K562 (cell line): Measurements from ENCODE around the gene ZNF146.

ENCODE experiments used
- ATF4 ChIP-seq: fragments of 450-650 bp; formaldehyde crosslinking; IDR thresholded peaks from 2 replicates; pipeline ENCODE4 v1.4.0; 2022; ENCODE audit warnings: mild to moderate bottlenecking, moderate library complexity
- CREB1 ChIP-seq, 2 experiments: sonication (generic) in 1 of 2; formaldehyde crosslinking in 1 of 2; IDR thresholded peaks; 2 replicates each; pipeline versions ENCODE4 v1.6.1 to v1.8.0; 2012 to 2022; ENCODE audit warnings: inconsistent platforms in 1 of 2, mild to moderate bottlenecking in 1 of 2, missing genetic modification reagents in 1 of 2, moderate library complexity in 1 of 2
- CTCF ChIP-seq, 3 experiments: IDR thresholded peaks in 2 of 3; conservative IDR thresholded peaks in 1 of 3; 2 replicates each; pipeline ENCODE4 v1.5.1; 2011 to 2012; ENCODE audit warnings: low read length in 3 of 3, mild to moderate bottlenecking in 3 of 3, control low read depth in 2 of 3, improper control_type of control experiment in 1 of 3, inconsistent platforms in 1 of 3, low read depth in 1 of 3, mixed read lengths in 1 of 3, moderate library complexity in 1 of 3; ENCODE audit not compliant: insufficient read depth in 2 of 3
- FOXA1 ChIP-seq: fragments of 450-650 bp; IDR thresholded peaks from 2 replicates; pipeline ENCODE4 v1.6.1; 2016; ENCODE audit warnings: mild to moderate bottlenecking, borderline replicate concordance
- FOXK2 ChIP-seq, 2 experiments: fragments of 450-650 bp; IDR thresholded peaks in 1 of 2; conservative IDR thresholded peaks in 1 of 2; 2 replicates each; pipeline ENCODE4 v1.6.1; 2016; ENCODE audit warnings: low read depth in 2 of 2, mild to moderate bottlenecking in 1 of 2
- JUN ChIP-seq, 2 experiments: sonication (generic) in 1 of 2; formaldehyde crosslinking in 1 of 2; IDR thresholded peaks; 2 replicates each; pipeline versions ENCODE4 v1.6.1 to v1.8.0; 2012 to 2022; ENCODE audit warnings: borderline replicate concordance in 2 of 2, mild to moderate bottlenecking in 2 of 2, improper control_type of control experiment in 1 of 2, low read depth in 1 of 2, low read length in 1 of 2, missing genetic modification reagents in 1 of 2
- MXI1 ChIP-seq: IDR thresholded peaks from 2 replicates; pipeline ENCODE4 v1.6.1; 2011; ENCODE audit warnings: low read depth, mild to moderate bottlenecking, improper control_type of control experiment, low read length
- POLR2A ChIP-seq: fragments of 450-650 bp; conservative IDR thresholded peaks from 2 replicates; pipeline ENCODE4 v1.6.1; 2016
- REST ChIP-seq, 2 experiments: fragments of 450-650 bp; formaldehyde crosslinking in 1 of 2; IDR thresholded peaks; 2 replicates each; pipeline versions ENCODE4 v1.4.0 to v1.6.1; 2014 to 2020; ENCODE audit warnings: mild to moderate bottlenecking in 2 of 2, borderline replicate concordance in 1 of 2, low read depth in 1 of 2
- U2AF2 ChIP-seq: fragments of 200-400 bp; formaldehyde crosslinking; optimal IDR thresholded peaks from 2 replicates; pipeline ENCODE3; 2017; ENCODE audit warnings: low read depth, mild to moderate bottlenecking, low read length
- USF2 ChIP-seq: sonication (generic); formaldehyde crosslinking; IDR thresholded peaks from 2 replicates; pipeline ENCODE4 v1.5.0; 2020; ENCODE audit warnings: missing genetic modification reagents
- ZBTB49 ChIP-seq: sonication (generic); formaldehyde crosslinking; IDR thresholded peaks from 2 replicates; pipeline ENCODE4 v1.8.0; 2022; ENCODE audit warnings: missing genetic modification reagents, mild to moderate bottlenecking, borderline replicate concordance
- ZNF134 ChIP-seq: fragments of 250-450 bp; sonication (Bioruptor Pico); conservative IDR thresholded peaks from 2 replicates; pipeline ENCODE4 v1.4.0; 2020
- ZNF280B ChIP-seq: fragments of 250-450 bp; sonication (Bioruptor Pico); IDR thresholded peaks from 2 replicates; pipeline ENCODE4 v1.5.1; 2021; ENCODE audit warnings: mild to moderate bottlenecking

GRCh38 chr19:36203293-36203692 lies 11.6 kb upstream of the ZNF146 start:
- TF ChIP-seq U2AF2 (no peak), JUN (IDR thresholded peaks at IDR 0.05; ENCODE audit: borderline replicate concordance, low read depth, low read length) (no peak), JUN (CRISPR knock-in tag; IDR thresholded peaks at IDR 0.05; ENCODE audit: borderline replicate concordance) (no peak), MXI1 (no peak), FOXA1 (no peak), FOXK2 (conservative IDR thresholded peaks at IDR 0.05 in 1 of 2, IDR thresholded peaks at IDR 0.05 in 1 of 2; ENCODE audit: low read depth in 2 of 2) (no peak), CTCF (IDR thresholded peaks at IDR 0.05 in 2 of 3, conservative IDR thresholded peaks at IDR 0.05 in 1 of 3; ENCODE audit: insufficient read depth in 2 of 3, low read depth in 1 of 3, low read length in 3 of 3) (no peak), ZBTB49 (CRISPR knock-in tag) (no peak), USF2 (CRISPR knock-in tag) (no peak), ZNF280B (no peak), POLR2A (no peak), ATF4 (no peak), REST (IDR thresholded peaks at IDR 0.05; ENCODE audit: borderline replicate concordance) (no peak), REST (CRISPR knock-in tag; IDR thresholded peaks at IDR 0.05; ENCODE audit: low read depth) (no peak), ZNF134 (CRISPR knock-in tag) (no peak), CREB1 (IDR thresholded peaks at IDR 0.05) (no peak), CREB1 (CRISPR knock-in tag; IDR thresholded peaks at IDR 0.05) (no peak)
